COR-L47 (cell line): ENCODE data around the gene PVALEF.
A peak's percentile ranks its signal among the peaks of the same experiment; 100 is the strongest.

Experiments
- DNase-seq: peaks from one replicate; lab custom pipeline; 2025; lab: John Stamatoyannopoulos, UW

PVALEF gene

DNA sequence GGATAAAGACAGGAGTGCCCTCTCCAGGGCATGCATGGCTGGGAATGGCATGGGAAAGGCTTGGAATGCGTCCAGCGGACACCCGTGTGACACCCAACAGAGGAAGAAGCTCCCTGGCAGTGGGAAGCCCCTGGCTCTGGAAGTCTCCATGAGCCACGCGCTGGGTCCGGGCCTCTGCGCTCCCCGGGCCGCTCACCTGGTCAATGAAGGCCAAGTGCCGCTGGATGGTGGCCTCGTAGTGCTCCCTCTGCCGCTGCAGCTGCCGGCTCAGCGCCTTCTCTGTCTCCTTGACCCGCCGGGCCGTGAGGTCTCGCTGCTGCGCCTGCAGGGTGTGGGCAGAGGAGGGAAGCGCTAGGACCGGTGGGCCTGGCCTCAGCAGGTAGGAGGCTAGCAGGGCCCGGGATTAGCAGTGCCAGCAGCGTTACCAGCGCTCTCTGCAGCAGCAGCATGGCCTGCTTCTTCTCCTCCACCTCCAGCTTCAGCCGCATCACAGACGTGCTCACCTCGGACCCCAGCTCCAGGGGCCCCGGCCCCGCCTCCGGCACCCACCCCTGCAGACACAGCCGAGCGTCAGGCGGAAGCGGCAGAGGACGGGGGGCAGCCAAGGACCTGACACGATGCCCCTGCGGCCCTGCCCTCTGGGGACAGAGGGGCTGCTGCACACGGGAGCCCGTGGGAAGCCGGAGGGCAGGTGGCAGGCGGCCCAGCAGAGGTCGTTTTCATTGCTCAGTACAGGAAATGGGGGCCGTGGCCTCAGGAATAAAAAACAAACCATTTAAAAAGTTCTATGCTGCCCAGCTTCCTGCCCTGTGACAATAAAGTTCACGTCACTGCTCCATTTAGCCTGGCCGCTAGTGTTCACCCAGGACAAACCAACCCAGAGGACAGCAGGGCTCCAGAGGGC is 31.4 kb downstream of the PVALEF start:
- no peak for DNase-seq

DNA sequence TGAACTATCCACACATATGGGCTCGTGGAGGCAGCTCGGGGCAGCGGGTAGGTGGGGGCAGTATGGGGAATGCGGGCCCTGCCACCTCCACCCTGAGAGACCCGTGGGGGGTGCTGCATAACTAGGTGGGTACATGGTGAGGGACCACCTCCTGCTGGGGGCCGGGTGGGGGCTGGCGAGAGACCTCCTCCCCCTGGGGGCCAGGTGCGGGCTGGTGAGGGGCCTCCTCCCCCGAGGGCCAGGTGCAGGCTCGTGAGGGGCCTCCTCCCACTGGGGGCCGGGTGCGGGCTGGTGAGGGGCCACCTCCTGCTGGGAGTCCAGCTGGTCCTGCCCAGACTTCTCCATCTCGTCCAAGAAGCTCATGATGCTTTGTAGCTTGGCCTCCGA is 32.1 kb downstream of the PVALEF start:
- no peak for DNase-seq

DNA sequence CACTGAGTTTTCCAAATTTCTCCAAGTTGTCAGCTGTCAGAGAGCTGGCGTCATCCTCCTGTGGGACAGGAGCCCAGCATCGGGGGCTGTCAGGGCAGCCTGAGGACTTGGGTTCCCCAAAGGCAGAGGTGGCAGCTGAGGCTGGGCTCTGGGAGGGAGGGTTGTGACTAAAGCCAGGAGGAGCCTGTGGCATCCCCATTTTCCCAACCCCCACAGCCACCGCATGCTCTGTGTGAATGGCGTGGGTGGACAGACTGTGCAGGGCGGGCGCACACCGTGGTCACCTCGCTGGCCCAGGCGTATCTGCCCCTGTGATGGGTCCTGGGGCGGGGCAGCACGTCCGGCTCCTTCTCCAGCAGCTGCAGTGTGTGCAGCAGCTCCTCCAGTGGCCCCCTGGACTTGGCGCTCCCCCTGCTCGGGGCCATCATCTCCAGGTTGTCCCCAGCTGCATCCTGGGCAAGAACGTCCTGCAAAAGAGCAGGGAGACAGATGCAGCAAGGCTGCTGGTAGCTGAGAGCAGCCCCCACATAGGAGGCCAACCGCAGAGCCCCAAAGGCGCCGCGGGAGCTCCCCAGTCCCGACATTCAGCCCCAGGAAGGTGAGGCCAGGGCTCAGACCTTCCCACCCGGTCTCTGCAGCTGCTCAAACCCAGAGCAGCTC is 32.7 kb downstream of the PVALEF start:
- DNase-seq, result no peak

DNA sequence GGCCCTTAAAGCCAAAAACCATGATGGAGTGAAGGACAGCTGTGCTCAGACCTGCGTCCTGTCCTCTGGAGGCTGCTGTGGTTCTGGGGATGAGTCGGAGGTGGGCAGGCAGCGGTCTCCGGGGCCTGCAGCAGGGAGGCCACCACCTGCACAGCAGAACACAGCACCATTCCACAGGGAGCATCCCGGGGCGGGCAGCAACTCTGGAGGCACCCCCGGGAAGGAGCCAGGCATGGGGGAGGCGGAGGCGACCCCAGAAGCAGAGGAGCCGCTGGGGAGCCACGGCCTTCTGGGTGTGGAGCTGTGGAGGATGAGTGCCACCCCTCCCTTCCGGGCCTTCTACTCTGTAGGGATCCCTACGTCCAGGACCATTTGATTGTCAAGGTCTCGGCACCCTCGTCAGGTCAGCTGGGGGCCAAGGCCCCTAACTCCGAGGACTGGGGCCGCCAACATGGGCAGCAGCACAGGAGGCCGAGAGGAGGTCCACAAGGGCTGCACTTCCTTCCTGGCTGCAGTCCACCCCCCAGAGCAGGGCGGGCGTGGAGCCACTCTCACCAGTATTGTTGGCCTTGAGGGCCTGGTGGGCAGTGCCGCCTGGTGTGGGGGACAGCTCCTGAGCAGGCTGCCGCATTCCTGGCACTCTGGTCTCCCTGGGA is 33.6 kb downstream of the PVALEF start:
- no peak for DNase-seq

DNA sequence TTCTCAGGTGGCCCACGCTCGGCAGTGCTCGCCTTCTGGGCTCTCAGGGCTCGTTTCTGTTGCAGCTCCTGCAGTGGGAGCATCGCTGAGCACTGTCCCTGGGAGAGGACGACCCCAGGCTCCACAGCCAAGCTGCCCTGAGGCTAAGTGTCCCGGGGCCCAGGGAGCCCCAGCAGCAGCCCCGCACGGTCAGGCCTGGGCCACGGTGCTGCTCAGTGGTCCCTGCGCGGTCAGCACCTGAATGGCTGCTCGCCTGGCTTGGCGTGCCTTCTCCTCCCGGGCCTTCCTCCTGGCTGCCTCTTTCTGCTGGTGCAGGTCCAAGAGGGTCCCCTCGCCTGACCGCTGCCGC is 34.1 kb downstream of the PVALEF start:
- no peak for DNase-seq

DNA sequence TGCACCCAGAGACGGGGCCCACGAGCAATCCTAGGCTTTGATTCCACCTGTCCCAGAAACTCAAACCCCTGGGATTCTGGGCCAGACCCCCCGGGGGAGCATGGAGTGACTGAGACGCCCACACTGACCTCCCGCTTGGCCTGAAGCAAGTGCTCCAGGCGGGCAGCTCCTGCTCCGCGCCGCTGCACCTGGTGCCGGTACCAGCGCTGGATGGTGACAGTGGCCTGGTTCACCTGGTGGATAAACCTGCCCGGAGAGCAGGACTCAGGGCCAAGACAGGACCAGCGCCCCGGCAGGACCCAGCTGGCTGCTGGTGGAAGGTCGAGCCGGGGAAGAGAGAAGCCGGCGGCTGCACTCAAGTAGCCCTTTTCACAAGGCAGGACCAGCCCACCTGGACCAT is 34.9 kb downstream of the PVALEF start:
- DNase-seq, result no peak

DNA sequence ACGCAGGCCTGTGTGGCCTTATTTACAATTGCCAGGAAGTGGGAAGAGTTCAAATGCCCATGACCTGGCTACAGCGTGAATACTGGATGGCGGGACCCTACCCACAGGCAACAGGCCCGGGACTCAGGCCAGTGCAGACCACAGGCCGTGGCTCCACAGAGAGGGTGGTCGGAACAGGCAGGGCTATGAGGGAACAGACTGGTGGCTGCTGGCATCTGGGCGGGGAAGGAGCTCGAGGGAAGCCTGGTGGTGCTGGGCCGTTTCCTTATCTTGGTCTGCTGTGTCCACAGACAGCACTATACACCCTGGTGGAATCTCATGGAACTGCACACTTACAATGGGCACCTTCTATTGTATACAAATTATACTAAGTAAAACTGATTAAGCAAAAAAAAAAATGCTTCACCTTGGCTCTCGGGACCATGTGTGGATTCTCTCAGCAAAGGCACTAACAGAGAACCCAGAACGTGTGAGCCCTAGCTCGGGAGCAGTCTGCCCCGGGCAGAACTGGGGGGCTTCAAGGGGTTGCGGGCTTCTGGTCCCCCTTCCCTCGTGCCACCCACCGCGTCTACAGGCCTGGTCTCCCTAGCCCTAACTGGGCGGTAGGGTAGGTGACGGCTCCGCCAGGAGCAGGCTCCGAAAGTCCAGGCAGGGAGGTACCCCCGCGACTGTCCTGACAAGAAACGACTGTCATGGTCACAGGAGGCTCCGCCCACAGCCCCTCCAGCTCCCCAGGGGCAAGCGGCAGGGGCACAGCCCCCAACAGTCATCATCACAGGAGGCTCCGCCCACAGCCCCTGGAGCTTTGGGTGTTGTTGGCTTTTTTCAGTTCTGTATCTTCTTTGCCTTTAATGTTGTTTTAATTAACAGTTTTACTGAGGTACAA is 35.6 kb downstream of the PVALEF start:
- peak; percentile 20 for DNase-seq

DNA sequence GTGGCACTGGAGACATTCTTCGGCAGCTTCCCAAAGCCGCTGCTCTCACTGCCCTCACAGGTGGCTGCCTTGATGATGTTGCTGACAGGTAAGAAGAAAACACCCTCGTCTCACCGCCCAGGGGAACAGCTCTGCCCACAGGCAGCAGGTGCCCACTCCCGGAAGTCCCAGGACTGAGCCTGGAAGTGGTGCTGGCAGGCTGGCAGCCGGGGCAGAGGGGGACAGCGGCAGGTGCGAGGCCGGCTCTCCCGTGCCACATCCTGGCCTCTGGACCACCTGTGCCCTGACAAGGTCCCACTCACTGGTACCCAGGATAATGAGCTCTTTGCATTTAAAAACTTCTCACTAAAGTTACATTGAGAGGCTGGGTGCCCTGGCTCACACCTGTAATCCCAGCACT is 37.0 kb downstream of the PVALEF start:
- no peak for DNase-seq

DNA sequence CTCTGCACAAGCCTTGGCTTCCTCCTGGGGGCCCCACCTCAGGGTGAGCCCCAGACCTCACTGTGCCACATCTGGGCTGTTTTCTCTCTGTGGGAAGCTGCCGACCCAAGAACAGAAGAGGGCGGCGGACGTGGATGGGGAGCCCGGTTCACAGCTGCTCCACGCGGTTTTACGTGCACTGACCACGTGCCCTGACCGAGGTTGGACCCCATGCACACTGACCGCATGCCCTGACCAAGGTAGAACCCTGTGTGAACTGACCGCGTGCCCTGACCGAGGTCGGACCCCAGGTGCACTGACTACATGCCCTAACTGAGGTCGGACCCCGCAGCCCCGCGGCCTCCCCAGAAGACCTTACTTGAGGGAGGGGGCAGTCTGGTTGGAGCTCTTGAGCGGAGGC is 37.8 kb downstream of the PVALEF start:
- no peak for DNase-seq

DNA sequence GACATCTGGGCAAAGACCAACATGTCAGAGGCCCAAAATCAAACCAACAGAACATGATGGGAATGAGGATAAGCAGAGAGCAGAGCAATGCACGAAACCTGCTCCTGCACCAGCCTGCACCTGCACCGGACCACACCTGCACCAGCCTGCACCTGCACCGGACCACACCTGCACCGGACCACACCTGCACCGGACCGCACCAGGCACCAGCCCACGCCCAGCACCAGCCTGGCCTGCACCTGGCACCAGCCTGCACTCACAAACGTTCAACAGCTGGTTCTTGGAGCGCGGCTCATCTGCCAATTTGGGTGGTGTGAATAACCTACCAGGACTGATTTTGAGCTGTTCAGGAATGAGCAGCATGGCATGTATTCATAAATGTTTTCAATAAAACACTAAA is 39.3 kb downstream of the PVALEF start:
- no peak for DNase-seq

DNA sequence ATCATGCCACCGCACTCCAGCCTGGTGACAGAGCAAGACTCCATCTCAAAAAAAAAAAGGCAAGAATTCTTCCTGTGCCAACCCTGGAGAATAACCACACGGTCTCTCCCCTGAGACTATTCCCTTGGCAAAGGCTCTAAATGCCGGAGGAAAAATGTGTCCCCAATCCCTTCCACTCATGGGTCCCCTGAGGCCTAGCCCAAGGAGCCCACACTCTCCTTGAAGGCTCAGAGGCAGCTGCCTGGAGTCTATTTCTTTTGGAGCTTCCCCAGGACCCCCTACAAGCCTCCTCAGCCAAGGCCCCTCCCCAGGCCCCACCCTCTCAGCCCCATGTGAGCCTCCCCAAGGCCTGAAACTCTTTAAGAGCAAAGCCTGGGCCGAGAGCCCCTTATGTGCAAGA is 40.9 kb downstream of the PVALEF start:
- DNase-seq, result no peak

DNA sequence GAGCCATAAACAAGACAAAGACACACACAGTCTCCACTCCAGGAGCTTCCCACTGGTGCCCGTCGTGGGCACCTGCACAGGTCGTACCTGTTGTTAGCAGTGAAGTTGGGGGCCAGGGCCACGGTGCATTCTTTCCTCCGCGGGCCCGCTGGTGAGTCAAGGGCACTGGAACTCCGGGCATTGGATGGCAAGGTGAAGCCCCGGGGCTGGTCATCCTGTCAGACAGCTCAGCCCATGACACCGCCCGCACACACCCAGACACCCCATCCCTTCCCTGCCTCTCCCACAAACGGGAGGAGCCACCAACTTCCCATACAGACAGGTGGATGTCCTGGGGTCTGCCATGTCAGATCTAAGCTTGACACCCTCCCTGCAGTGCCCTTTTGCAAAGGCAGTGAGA is 41.4 kb downstream of the PVALEF start:
- DNase-seq, result no peak

DNA sequence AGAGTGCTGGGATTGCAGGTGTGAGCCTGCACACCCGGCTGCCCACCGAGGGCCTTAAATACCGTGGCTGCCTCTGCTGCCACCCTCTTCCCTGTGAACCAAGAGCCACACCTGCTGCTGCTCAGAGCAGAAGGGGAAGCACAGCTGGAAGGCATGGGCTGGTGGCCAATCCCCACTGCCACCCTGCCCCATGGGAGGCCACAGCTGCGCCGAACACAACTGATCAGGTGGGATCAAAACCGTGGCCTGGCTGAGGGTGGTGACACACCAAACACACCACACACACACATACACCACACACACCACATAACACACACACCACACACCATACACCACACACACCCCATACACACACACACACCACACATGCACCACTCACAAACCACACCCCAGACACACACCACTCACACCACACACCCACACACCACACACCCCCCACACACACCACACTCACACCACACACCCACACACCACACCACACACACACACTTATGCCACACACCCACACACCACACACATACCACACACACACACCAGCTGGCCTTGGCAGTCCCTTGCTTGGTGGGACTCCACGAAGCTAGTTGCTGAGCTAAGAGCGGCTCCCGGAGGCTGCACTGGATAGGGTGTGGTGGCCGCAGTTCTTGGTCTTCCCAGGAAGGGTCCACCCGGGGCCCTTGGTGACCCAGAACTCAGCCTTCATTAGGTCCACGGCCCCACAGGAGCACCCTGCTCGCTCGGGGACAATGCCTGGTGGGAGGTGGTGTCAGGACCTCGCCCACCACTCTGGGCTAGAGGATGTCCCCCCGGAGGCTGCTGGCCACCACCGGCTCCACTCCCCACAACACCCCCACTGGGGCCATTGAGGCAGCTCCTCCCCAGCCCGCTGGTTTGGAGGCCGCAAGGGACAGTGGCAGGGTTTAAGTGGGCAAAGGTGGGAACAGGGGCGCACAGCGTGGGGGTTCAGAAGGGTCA is 42.6 kb downstream of the PVALEF start:
- DNase-seq, result peak; percentile 71

DNA sequence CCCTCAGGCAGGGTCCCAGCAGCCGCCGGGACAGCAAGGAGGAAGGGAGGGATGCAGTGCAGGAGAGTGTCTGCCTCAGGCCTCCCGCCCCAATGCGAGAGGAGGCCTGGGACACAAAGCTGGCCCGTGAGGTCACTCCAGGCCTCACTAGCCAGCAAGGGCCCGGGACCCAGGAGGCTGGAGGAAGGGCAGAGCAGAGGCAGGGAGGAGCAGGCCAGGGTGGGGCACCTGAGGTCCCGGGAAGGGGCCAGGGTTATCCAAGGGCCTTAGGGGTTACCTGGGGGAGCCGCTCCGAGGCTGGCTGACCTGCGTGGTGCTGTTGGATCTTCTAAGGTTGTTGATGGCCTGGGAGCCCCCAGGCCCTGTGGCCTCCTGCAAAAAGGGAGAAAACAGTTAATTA is 43.3 kb downstream of the PVALEF start:
- no peak for DNase-seq

DNA sequence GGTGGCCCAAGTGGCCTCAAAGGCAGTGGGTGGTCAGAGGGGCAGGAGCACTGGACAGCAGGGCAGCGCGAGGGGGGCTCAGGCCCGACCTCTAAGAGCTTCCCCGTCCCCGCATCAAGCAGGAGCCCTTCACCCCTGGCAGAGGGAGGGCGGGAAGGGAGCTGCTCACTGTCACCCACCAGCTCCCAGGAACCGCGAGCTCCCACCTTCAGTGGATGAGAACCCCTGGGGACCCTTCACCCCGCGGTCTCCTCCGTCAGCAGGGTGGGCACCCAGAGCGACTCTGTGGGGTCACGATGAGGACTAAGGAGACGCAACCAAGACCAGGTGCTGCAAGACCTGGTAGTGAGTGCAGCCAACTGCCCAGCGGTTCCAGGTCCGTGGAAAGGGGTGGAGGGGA is 43.8 kb downstream of the PVALEF start:
- no peak for DNase-seq

DNA sequence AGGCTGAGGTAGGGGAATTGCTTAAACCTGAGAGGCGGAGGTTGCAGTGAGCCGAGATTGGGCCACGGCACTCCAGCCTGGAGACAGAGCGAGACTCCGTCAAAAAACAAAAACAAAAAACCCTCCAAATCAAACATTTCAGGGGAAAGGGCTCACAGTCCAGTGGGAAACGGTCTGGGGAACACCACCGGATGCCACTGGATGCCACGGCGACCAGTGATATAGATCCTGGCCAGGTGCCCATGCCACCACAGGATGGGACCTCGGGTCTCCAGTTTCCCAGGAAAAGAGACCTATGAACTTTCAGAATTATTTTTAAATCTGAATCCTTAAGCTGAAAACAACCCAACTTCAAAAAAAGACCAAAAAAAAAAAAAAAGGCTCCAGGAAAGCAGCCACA is 45.2 kb downstream of the PVALEF start:
- DNase-seq, result no peak

DNA sequence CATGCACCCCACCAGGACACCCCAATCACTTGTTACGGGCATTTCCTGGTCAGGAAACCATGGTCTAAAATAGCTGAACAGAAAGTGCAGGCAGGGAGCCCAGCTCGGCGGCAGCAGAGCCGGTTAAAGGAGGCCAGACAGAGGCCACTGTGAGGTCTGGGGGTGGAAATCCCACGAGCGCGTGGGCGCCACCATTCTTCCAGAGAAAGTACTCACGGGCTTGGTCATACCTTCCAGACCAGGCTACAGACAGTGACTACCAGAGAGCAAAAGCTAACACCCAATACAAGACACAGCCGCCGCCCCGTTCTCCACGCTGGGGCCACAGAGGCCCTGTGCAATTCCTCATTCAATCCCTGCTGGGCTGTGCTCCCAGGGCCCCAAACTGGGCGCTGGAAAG is 45.6 kb downstream of the PVALEF start:
- no peak for DNase-seq

DNA sequence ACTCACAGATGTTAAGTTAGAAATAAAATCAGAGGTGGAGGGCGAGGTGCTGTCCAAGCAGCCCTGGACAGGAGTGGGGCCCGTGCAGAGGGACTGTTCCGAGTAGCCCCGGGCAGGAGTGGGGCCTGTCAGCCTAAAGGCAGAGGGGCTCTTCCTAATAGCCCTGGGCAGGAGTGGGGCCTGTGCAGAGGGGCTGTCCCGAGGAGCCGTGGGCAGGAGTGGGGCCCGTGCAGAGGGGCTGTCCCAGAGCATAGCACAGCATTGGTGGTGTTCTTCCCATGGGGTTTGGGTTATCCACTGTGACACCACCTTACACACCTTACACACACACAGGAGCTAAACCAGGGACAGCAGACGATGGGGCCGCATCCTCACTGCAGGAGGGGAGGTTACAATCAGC is 47.1 kb downstream of the PVALEF start:
- no peak for DNase-seq

DNA sequence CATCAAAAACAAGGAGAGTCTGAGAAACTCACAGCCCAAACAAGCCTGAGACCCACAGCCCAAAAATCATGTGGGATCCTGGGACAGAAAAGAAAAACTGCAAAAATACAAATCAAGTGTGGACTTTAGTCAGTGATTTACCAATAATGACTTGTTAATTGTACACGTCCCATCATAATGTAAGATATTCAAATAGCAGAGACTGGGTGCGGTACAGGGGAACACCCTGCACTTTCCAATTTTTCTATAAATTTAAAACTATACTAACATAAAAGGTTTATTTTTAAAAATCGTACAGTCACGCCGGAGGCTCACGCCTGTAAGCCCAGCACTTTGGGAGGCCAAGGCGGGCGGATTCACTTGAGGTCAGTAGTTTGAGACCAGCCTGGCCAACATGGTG is 48.7 kb downstream of the PVALEF start:
- DNase-seq, result no peak

DNA sequence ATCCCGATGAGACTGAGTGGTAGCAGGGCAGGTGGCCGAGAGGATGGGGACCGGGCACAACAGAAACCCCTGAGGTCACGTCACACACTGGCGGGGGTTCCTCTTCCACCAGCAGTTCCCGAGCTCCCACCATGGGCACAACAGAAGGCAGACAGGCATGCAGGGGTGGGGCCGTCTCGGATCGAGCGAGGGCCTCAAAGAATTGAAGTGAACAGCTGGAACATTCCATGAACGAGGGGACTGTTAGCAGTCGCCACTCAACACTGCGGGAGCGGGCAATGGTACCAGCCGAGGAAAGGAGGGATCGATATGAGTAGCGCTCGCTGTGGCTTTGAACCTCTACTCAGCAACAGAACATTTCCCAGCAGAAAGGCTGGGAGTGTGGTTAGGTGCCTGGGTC is 52.2 kb downstream of the PVALEF start:
- DNase-seq, result no peak

DNA sequence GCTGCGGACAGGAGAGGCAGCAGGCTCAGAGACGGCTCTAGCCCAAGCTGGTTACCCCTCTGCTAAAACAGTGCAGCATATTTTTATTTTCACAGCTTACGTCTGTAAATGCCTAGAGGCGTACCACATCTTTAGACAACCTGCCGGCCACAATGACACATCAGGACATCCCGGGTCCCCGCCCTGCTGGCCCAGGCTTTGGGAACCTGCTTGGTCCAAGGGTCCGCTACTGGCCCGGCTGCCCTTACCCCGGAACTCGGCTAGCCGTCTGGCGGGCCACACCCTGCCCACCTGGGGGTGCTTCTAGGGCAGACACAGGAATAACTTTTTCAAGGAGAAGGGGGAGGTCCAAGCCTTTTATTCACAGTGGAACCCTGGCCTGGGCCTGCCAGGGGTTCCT is 53.2 kb downstream of the PVALEF start:
- no peak for DNase-seq
